Caco-2 (cell line): ENCODE results near the gene HEY2. TPM values are rescaled to one million over a fixed set of nuclear protein-coding genes. Genes with fewer than 3 reads are reported as not detected.

Source experiments
- BruUV-seq: library from RNA; stranded (reverse); fragments of 400-500 nt; replicated peaks from 2 replicates; lab custom pipeline; 2021; lab: Mats Ljungman, UMichigan
- CTCF ChIA-PET: fragments of 300-600 bp; sonication (Branson Sonifier 250); formaldehyde crosslinking; loops from one replicate; lab custom pipeline; 2022; ENCODE audit warnings: antibody characterized with exemption; lab: Charles Lee
- POLR2A ChIA-PET: fragments of 300-600 bp; sonication (Branson Sonifier 250); formaldehyde crosslinking; loops from one replicate; lab custom pipeline; 2022; ENCODE audit warnings: antibody characterized with exemption; lab: Charles Lee
- DNase-seq, 2 experiments: peaks; one replicate each; pipeline versions ENCODE4 v3.0.0 to v3.0.0-alpha.2; 2020 to 2022
- H3K27me3 ChIP-seq: replicated peaks from 2 replicates; pipeline ENCODE4 v1.6.0; 2011; ENCODE audit warnings: low read length; ENCODE audit not compliant: control insufficient read depth, insufficient read depth
- H3K36me3 ChIP-seq: 2 replicates; pipeline ENCODE4 v1.5.1; 2011; ENCODE audit warnings: low read length; ENCODE audit not compliant: control insufficient read depth, insufficient read depth
- H3K4me1 ChIP-seq: fragments of 250-450 bp; sonication (Bioruptor Pico); 2 replicates; pipeline ENCODE4 v1.5.1; 2020; ENCODE audit warnings: mild to moderate bottlenecking
- H3K4me3 ChIP-seq: 2 replicates; pipeline ENCODE4 v1.5.1; 2011; ENCODE audit warnings: low read depth, mild to moderate bottlenecking, control low read depth, low read length
- H3K9me3 ChIP-seq: fragments of 250-450 bp; sonication (Bioruptor Pico); 2 replicates; pipeline ENCODE4 v1.5.1; 2020; ENCODE audit warnings: mild to moderate bottlenecking, moderate library complexity
- H3K27ac Mint-ChIP-seq: one replicate; pipeline ENCODE4 v1.8.0; 2022; ENCODE audit warnings: mixed read lengths; ENCODE audit not compliant: unreplicated experiment
- H3K27me3 Mint-ChIP-seq: one replicate; pipeline ENCODE4 v1.8.0; 2022; ENCODE audit warnings: mixed read lengths; ENCODE audit not compliant: insufficient read depth, unreplicated experiment
- H3K36me3 Mint-ChIP-seq: one replicate; pipeline ENCODE4 v1.8.0; 2022; ENCODE audit warnings: mild to moderate bottlenecking, mixed read lengths; ENCODE audit not compliant: insufficient read depth, unreplicated experiment
- H3K4me1 Mint-ChIP-seq: one replicate; pipeline ENCODE4 v1.8.0; 2022; ENCODE audit warnings: low read depth, mixed read lengths; ENCODE audit not compliant: unreplicated experiment
- H3K4me3 Mint-ChIP-seq: one replicate; pipeline ENCODE4 v1.8.0; 2022; ENCODE audit warnings: mild to moderate bottlenecking, moderate library complexity, mixed read lengths; ENCODE audit not compliant: unreplicated experiment
- H3K9me3 Mint-ChIP-seq: one replicate; pipeline ENCODE4 v1.8.0; 2022; ENCODE audit warnings: mixed read lengths; ENCODE audit not compliant: unreplicated experiment
- intact Hi-C: fragments of 100-400 bp; cut with micrococcal nuclease; formaldehyde crosslinking; loops from one replicate; pipeline ENCODE4 v1.10.0; 2022; ENCODE audit not compliant: unreplicated experiment
- total RNA-seq: library from RNA; stranded (reverse); gene quantifications from 2 replicates; pipeline ENCODE4 v1.2.3, GENCODE V29; 2022
- TF ChIP-seq, protein P1 (sequence below), 2 experiments: fragments of 200-600 bp in 1 of 2; IDR thresholded peaks; 1 replicate in 1 of 2; 2 replicates in 1 of 2; pipeline versions ENCODE4 v1.5.1 to v1.8.0; 2011 to 2022; ENCODE audit warnings: antibody characterized with exemption in 1 of 2, control low read depth in 1 of 2, inconsistent platforms in 1 of 2, low read depth in 1 of 2, low read length in 1 of 2, mild to moderate bottlenecking in 1 of 2, moderate library complexity in 1 of 2; ENCODE audit not compliant: insufficient read depth in 1 of 2, severe bottlenecking in 1 of 2, unreplicated experiment in 1 of 2

The HEY2 gene
- total RNA-seq, 1 experiment from 2014 or later: not detected

DNA sequence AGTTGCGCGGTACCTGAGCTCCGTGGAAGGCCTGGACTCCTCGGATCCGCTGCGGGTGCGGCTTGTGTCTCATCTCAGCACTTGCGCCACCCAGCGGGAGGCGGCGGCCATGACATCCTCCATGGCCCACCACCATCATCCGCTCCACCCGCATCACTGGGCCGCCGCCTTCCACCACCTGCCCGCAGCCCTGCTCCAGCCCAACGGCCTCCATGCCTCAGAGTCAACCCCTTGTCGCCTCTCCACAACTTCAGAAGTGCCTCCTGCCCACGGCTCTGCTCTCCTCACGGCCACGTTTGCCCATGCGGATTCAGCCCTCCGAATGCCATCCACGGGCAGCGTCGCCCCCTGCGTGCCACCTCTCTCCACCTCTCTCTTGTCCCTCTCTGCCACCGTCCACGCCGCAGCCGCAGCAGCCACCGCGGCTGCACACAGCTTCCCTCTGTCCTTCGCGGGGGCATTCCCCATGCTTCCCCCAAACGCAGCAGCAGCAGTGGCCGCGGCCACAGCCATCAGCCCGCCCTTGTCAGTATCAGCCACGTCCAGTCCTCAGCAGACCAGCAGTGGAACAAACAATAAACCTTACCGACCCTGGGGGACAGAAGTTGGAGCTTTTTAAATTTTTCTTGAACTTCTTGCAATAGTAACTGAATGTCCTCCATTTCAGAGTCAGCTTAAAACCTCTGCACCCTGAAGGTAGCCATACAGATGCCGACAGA is 9.9 kb downstream of the HEY2 start:
- no TSS peak for BruUV-seq
- H3K4me1 ChIP-seq: no peaks in the 10 kb centered on the region
- H3K27me3 ChIP-seq: no peaks in the 10 kb centered on the region
- TF ChIP-seq, protein P1, sequence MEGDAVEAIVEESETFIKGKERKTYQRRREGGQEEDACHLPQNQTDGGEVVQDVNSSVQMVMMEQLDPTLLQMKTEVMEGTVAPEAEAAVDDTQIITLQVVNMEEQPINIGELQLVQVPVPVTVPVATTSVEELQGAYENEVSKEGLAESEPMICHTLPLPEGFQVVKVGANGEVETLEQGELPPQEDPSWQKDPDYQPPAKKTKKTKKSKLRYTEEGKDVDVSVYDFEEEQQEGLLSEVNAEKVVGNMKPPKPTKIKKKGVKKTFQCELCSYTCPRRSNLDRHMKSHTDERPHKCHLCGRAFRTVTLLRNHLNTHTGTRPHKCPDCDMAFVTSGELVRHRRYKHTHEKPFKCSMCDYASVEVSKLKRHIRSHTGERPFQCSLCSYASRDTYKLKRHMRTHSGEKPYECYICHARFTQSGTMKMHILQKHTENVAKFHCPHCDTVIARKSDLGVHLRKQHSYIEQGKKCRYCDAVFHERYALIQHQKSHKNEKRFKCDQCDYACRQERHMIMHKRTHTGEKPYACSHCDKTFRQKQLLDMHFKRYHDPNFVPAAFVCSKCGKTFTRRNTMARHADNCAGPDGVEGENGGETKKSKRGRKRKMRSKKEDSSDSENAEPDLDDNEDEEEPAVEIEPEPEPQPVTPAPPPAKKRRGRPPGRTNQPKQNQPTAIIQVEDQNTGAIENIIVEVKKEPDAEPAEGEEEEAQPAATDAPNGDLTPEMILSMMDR (IDR thresholded peaks at IDR 0.05; ENCODE audit: insufficient read depth in 1 of 2, low read depth in 1 of 2, low read length in 1 of 2, severe bottlenecking in 1 of 2, unreplicated experiment in 1 of 2): peak in 1 of 2 experiments; percentile 27
- intact Hi-C loops: loop anchor here (10.0 kb wide), 1 partner anchor 885 kb away; no protein-coding TSS in a partner anchor
- no peaks in the 10 kb centered on the region for H3K36me3 ChIP-seq
- no peak overlapping the region for H3K4me3 ChIP-seq
- Mint-ChIP-seq H3K4me1 (no peaks in the 10 kb centered on the region), H3K4me3 (no peak overlapping the region), H3K9me3 (no peaks in the 10 kb centered on the region), H3K27ac (no peak overlapping the region), H3K27me3 (peaks cover 11% of the 10 kb centered on the region), H3K36me3 (no peaks in the 10 kb centered on the region)
- ChIA-PET CTCF (no interaction called here), POLR2A (interaction anchor here (0.9 kb wide), 1 partner anchor 22 kb away, joined by 3 read pairs; no protein-coding TSS in a partner anchor)
- peak in 1 of 2 experiments; percentile 32 for DNase-seq
- no peaks in the 10 kb centered on the region for H3K9me3 ChIP-seq

DNA sequence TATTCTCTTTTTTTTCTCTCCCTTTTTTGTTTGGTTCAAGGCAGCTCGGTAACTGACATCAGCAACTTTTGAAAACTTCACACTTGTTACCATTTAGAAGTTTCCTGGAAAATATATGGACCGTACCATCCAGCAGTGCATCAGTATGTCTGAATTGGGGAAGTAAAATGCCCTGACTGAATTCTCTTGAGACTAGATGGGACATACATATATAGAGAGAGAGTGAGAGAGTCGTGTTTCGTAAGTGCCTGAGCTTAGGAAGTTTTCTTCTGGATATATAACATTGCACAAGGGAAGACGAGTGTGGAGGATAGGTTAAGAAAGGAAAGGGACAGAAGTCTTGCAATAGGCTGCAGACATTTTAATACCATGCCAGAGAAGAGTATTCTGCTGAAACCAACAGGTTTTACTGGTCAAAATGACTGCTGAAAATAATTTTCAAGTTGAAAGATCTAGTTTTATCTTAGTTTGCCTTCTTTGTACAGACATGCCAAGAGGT is 10.6 kb downstream of the HEY2 start:
- intact Hi-C loops: loop anchor here (10.0 kb wide), 1 partner anchor 885 kb away; no protein-coding TSS in a partner anchor
- POLR2A ChIA-PET: interaction anchor here (0.6 to 0.9 kb wide), 2 partner anchors 21 to 604 kb away, joined by 3 to 7 read pairs; no protein-coding TSS in a partner anchor

DNA sequence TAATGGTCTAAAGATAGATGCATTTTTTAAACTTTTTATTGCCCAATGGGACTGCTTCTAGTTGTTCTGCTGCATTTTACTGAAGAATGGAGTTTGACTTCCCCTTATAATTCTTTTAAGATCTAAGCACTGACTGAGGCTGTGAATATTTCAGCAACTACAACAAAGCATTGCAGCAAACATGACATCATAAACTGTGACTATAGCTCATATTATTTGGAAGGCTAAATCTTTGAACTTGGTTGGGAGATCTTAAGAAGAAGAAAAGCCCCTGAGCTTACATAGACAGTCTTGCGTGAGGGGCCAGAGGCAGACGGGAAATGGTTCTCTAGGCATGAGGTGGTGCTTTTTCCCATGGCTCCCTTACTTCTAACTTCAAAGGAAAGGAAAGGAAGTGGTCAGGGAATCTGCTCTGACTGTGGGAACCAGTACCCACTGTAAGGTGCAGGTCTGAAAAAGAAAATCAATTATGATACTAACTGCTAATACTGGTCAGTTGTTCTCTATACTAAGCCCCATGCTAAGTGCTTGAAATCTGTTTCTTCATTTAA is 14.8 kb downstream of the HEY2 start:
- H3K4me1 Mint-ChIP-seq: no peaks in the 10 kb centered on the region
- BruUV-seq: no TSS peak

More for the DNA sequence above, 10.6 kb downstream of the HEY2 start:
- Mint-ChIP-seq H3K9me3 (no peaks in the 10 kb centered on the region), H3K27me3 (peaks cover 11% of the 10 kb centered on the region), H3K4me3 (no peak overlapping the region), H3K4me1 (no peaks in the 10 kb centered on the region), H3K27ac (no peak overlapping the region), H3K36me3 (no peaks in the 10 kb centered on the region)
- no peaks in the 10 kb centered on the region for H3K27me3 ChIP-seq
- H3K4me3 ChIP-seq: no peak overlapping the region
- CTCF ChIA-PET: no interaction called here
- DNase-seq: no peak
- no peaks in the 10 kb centered on the region for H3K36me3 ChIP-seq
- TF ChIP-seq, protein P1 (IDR thresholded peaks at IDR 0.05; ENCODE audit: insufficient read depth in 1 of 2, low read depth in 1 of 2, low read length in 1 of 2, severe bottlenecking in 1 of 2, unreplicated experiment in 1 of 2): no peak
- no peaks in the 10 kb centered on the region for H3K4me1 ChIP-seq
- BruUV-seq: no TSS peak
- H3K9me3 ChIP-seq: no peaks in the 10 kb centered on the region

More for the DNA sequence above, 14.8 kb downstream of the HEY2 start:
- TF ChIP-seq, protein P1 (IDR thresholded peaks at IDR 0.05; ENCODE audit: insufficient read depth in 1 of 2, low read depth in 1 of 2, low read length in 1 of 2, severe bottlenecking in 1 of 2, unreplicated experiment in 1 of 2): no peak
- Mint-ChIP-seq H3K9me3 (no peaks in the 10 kb centered on the region), H3K36me3 (no peaks in the 10 kb centered on the region), H3K27ac (no peak overlapping the region), H3K27me3 (peaks cover 9% of the 10 kb centered on the region), H3K4me3 (no peak overlapping the region)
- intact Hi-C loops: no loop called here
- no peaks in the 10 kb centered on the region for H3K9me3 ChIP-seq
- CTCF ChIA-PET: no interaction called here
- no peaks in the 10 kb centered on the region for H3K36me3 ChIP-seq
- H3K4me1 ChIP-seq: no peaks in the 10 kb centered on the region
- no peaks in the 10 kb centered on the region for H3K27me3 ChIP-seq
- no peak for DNase-seq
- POLR2A ChIA-PET: no interaction called here
- H3K4me3 ChIP-seq: no peak overlapping the region
